Nephron (organoid): ENCODE measurements around the gene C1orf159.

Experiments used
- H3K27ac Mint-ChIP-seq, 3 experiments: 2 replicates each; pipeline ENCODE4 v1.8.0; 2020; ENCODE audit warnings: mixed read lengths in 3 of 3, mild to moderate bottlenecking in 2 of 3, moderate library complexity in 1 of 3
- H3K27me3 Mint-ChIP-seq: 2 replicates; pipeline ENCODE4 v1.8.0; 2021; ENCODE audit warnings: low read depth, mild to moderate bottlenecking, moderate library complexity, mixed read lengths
- H3K36me3 Mint-ChIP-seq: 2 replicates; pipeline ENCODE4 v1.8.0; 2020; ENCODE audit warnings: low read depth, mixed read lengths
- H3K4me1 Mint-ChIP-seq: 2 replicates; pipeline ENCODE4 v1.8.0; 2020; ENCODE audit warnings: mixed read lengths
- H3K4me3 Mint-ChIP-seq, 3 experiments: 2 replicates each; pipeline ENCODE4 v1.8.0; 2020; ENCODE audit warnings: mild to moderate bottlenecking in 3 of 3, mixed read lengths in 3 of 3, moderate library complexity in 2 of 3
- H3K9me3 Mint-ChIP-seq: 2 replicates; pipeline ENCODE4 v1.8.0; 2020; ENCODE audit warnings: mixed read lengths
- TF ChIP-seq, protein P1 (sequence below), 3 experiments: fragments of 200-600 bp; sonication (generic); IDR thresholded peaks; one replicate each; pipeline ENCODE4 v1.5.0; 2021; ENCODE audit warnings: antibody characterized with exemption in 3 of 3; ENCODE audit not compliant: unreplicated experiment in 3 of 3

Gene C1orf159

DNA sequence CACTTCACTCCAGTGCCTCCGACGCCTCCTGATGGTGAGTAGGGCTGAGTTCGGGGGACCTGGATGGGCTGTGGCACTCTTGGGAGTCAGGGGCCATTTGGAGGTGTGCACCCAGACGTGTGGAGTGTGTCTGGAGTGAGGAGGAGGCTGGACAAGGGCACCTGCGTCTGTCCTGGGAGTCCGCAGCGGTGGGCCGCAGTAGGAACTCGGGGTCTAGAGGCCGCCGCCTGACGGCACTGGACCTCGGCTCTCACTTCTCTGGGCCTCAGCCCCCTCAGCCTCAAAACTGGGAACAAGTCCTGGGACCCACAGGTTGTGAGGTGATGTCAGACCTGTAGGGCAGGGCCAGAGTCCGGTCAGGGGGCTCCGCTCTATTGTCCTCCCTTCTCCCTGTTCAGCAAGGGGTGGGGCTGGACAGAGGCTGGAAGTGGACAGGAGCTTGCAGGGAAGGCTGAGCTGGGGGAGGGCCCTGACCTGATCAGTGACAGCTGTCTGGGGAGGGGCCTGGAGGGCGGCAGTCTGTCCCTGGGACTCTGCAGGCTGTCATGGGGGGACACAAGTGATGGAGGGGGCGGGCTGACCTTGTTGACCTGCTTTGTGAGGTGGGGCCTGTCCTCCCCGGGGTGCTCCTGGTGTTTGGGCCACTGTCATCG is 80.5 kb downstream of the C1orf159 start:
- Mint-ChIP-seq H3K4me1 (peaks cover 14% of the 10 kb centered on the region), H3K4me3 (peak overlapping the region in 1 of 3 experiments; percentile 50), H3K9me3 (no peaks in the 10 kb centered on the region), H3K36me3 (peaks cover 9% of the 10 kb centered on the region), H3K27ac (no peak overlapping the region), H3K27me3 (peaks cover 35% of the 10 kb centered on the region)
- TF ChIP-seq, protein P1, sequence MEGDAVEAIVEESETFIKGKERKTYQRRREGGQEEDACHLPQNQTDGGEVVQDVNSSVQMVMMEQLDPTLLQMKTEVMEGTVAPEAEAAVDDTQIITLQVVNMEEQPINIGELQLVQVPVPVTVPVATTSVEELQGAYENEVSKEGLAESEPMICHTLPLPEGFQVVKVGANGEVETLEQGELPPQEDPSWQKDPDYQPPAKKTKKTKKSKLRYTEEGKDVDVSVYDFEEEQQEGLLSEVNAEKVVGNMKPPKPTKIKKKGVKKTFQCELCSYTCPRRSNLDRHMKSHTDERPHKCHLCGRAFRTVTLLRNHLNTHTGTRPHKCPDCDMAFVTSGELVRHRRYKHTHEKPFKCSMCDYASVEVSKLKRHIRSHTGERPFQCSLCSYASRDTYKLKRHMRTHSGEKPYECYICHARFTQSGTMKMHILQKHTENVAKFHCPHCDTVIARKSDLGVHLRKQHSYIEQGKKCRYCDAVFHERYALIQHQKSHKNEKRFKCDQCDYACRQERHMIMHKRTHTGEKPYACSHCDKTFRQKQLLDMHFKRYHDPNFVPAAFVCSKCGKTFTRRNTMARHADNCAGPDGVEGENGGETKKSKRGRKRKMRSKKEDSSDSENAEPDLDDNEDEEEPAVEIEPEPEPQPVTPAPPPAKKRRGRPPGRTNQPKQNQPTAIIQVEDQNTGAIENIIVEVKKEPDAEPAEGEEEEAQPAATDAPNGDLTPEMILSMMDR (IDR thresholded peaks at IDR 0.05; ENCODE audit: unreplicated experiment in 3 of 3), result no peak

GRCh38 chr1:1034439-1034781 is 81.5 kb downstream of the C1orf159 start:
- peaks cover 9% of the 10 kb centered on the region for H3K36me3 Mint-ChIP-seq
- H3K4me3 Mint-ChIP-seq, result peak overlapping the region; percentile 65 to 72 (median 69)
- TF ChIP-seq, protein P1 (IDR thresholded peaks at IDR 0.05; ENCODE audit: unreplicated experiment in 3 of 3), result no peak
- peaks cover 10% of the 10 kb centered on the region for H3K4me1 Mint-ChIP-seq
- peaks cover 29% of the 10 kb centered on the region for H3K27me3 Mint-ChIP-seq
- H3K9me3 Mint-ChIP-seq, result no peaks in the 10 kb centered on the region
- no peak overlapping the region for H3K27ac Mint-ChIP-seq

DNA sequence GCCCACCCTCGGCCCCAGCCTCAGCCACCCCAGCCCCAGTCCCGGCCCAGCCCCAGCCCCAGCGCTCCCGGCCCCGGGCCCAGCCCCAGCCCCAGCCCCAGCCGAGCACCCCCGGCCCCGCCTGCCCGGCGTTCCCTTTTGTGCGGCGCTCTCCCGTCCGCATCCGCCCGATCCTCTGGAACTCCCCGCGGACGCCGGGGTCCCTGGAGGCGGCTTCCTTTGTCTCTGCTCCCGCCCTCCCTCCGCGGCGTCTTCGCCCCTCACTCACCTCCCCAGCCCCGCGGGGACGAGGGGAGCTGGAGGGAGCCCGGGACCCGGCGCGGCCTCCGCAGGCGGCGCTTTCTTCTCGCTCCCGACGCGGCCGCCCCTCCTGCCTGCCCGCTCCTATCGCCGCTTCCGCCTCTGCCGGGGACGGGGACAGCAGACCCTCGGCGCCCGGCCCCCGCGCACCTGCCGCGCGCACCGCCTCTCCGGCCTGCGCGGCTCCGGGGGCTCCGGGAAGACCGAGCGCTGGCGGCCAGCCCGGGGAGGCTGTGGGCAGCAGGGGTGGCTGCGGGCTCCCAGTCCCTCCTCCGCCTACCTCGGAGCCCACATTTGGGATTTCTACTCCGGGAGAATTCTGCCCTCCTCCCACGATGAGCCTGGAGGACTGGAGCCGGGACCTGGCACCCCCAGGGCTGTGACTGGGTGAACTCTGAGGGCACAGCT is 82.0 kb downstream of the C1orf159 start:
- H3K9me3 Mint-ChIP-seq, result no peaks in the 10 kb centered on the region
- H3K4me3 Mint-ChIP-seq, result peak overlapping the region in 1 of 3 experiments; percentile 63
- peaks cover 9% of the 10 kb centered on the region for H3K36me3 Mint-ChIP-seq
- TF ChIP-seq, protein P1 (IDR thresholded peaks at IDR 0.05; ENCODE audit: unreplicated experiment in 3 of 3), result no peak
- peaks cover 24% of the 10 kb centered on the region for H3K27me3 Mint-ChIP-seq
- no peak overlapping the region for H3K27ac Mint-ChIP-seq
- H3K4me1 Mint-ChIP-seq, result peaks cover 9% of the 10 kb centered on the region

GRCh38 chr1:1033009-1033587 is 82.8 kb downstream of the C1orf159 start:
- Mint-ChIP-seq H3K27me3 (peaks cover 18% of the 10 kb centered on the region), H3K4me3 (peak overlapping the region in 2 of 3 experiments; percentile 59 to 63), H3K36me3 (peaks cover 5% of the 10 kb centered on the region), H3K27ac (no peak overlapping the region), H3K4me1 (peaks cover 9% of the 10 kb centered on the region), H3K9me3 (no peaks in the 10 kb centered on the region)
- TF ChIP-seq, protein P1 (IDR thresholded peaks at IDR 0.05; ENCODE audit: unreplicated experiment in 3 of 3), result peak; percentile 77 to 89 (median 86)

- H3K4me1 Mint-ChIP-seq, result peaks cover 10% of the 10 kb centered on the region
- H3K27ac Mint-ChIP-seq, result peak overlapping the region in 2 of 3 experiments; percentile 49 to 51
- H3K9me3 Mint-ChIP-seq, result no peaks in the 10 kb centered on the region
- H3K4me3 Mint-ChIP-seq, result peak overlapping the region; percentile 71 to 78 (median 72)
- H3K36me3 Mint-ChIP-seq, result peaks cover 5% of the 10 kb centered on the region
- peaks cover 17% of the 10 kb centered on the region for H3K27me3 Mint-ChIP-seq
- TF ChIP-seq, protein P1 (IDR thresholded peaks at IDR 0.05; ENCODE audit: unreplicated experiment in 3 of 3), result no peak
These were observed 83.5 kb downstream of the C1orf159 start for GRCh38 chr1:1032424-1032823.
